ENCODE results near the gene FYTTD1.
"Not testable (repeated sequence)": the region's sequence is repeated elsewhere in the genome, so short reads cannot be mapped to it uniquely, and the experiment has no call there.

FYTTD1 gene, protein sequence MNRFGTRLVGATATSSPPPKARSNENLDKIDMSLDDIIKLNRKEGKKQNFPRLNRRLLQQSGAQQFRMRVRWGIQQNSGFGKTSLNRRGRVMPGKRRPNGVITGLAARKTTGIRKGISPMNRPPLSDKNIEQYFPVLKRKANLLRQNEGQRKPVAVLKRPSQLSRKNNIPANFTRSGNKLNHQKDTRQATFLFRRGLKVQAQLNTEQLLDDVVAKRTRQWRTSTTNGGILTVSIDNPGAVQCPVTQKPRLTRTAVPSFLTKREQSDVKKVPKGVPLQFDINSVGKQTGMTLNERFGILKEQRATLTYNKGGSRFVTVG

DNA sequence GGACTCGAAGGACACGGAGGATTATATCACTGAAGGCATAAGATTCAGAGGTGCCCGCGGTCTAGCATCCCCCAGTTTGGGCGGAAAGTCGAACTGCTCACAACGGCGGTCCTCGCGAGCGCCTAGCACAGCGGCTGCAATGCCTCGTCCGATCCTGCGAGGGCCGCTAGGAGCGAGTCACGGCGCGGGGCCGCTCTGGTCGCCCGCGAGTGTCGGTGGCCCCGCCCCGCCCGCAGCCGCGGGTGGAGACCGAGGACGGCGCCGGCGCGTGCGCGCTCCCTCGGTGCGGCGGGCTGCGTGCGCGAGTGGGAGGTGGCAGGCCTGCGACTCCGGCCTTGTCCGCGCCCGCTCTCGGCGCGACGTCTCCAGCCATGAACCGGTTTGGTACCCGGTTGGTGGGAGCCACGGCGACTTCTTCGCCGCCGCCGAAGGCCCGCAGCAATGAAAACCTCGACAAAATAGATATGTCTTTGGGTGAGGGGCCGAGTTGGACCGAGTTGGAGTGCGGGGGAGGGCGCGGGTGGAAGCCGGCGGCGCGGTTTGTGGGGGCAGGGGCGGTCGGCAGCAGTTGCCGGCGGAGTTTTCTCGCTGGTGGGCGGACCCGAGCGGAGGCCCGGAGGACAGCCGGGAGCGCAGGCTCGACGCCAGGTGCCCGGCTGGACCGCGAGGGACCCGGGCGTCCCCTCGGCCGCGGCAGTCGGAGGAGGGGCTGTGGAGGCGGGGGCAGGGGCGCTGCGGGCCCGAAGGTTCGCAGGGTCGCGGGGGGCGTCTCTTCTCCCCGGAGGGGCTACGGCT lies at the start of gene FYTTD1:
Gene FYTTD1, plus strand, starts transcription at position 283 of the 795 bp plus-strand sequence. Its CDS starts 89 bp downstream, at position 372.
- H3K4me1 ChIP-seq (ENCODE audit: control insufficient read depth in 5 of 5, insufficient read depth in 5 of 5, low read length in 5 of 5), result peaks cover 4 to 40% (median 32%) of the 10 kb centered on the region in 5 donors
- H3K27ac ChIP-seq (ENCODE audit: low read depth, low read length), result peak within 1 kb of the TSS; percentile 93
- H3K36me3 ChIP-seq (ENCODE audit: control insufficient read depth in 5 of 5, insufficient read depth in 5 of 5, low read length in 5 of 5), result no peaks in the 10 kb centered on the region
- H3K4me3 ChIP-seq (ENCODE audit: low read depth in 1 of 5, low read length in 5 of 5), result peak within 1 kb of the TSS; percentile 81 to 92 (median 86)
- H3K27me3 ChIP-seq (ENCODE audit: control insufficient read depth in 5 of 5, insufficient read depth in 4 of 5, low read length in 5 of 5), result no peaks in the 10 kb centered on the region
- H3K9ac ChIP-seq (ENCODE audit: low read length in 5 of 5), result peak within 1 kb of the TSS; percentile 82 to 95 (median 91)
- no peaks in the 10 kb centered on the region for H3K9me3 ChIP-seq (ENCODE audit: control insufficient read depth in 5 of 5, low read length in 5 of 5)

DNA sequence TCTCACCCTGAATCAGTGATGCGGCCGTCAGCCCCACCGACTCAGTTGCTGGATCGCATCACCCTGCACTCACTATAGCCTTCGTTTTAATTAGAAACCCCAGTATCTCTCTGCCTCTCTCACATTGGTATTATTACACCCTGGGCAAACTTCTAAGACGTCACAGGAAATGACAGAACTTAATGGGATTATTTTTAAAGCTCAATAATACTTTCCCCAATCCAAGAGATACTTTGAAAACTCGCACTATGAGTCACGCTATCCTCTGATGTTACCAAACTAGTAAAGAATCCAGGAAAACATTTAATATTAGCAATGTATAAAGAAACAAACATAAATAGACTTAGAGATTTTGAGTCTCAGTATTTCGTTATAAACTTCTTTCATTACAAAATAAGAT lies 49.6 kb upstream of the FYTTD1 start:
- H3K36me3 ChIP-seq (ENCODE audit: control insufficient read depth in 5 of 5, insufficient read depth in 5 of 5, low read length in 5 of 5), result peaks cover 3 to 84% (median 63%) of the 10 kb centered on the region in 5 donors
- H3K9ac ChIP-seq (ENCODE audit: low read length in 5 of 5), result no peak overlapping the region
- H3K4me3 ChIP-seq (ENCODE audit: low read depth in 1 of 5, low read length in 5 of 5), result no peak overlapping the region
- H3K27me3 ChIP-seq (ENCODE audit: control insufficient read depth in 5 of 5, insufficient read depth in 4 of 5, low read length in 5 of 5), result peaks cover 0 to 3% (median 0%) of the 10 kb centered on the region in 5 donors
- H3K27ac ChIP-seq (ENCODE audit: low read depth, low read length), result no peak overlapping the region
- H3K4me1 ChIP-seq (ENCODE audit: control insufficient read depth in 5 of 5, insufficient read depth in 5 of 5, low read length in 5 of 5), result peaks cover 0 to 4% (median 0%) of the 10 kb centered on the region in 5 donors
- H3K9me3 ChIP-seq (ENCODE audit: control insufficient read depth in 5 of 5, low read length in 5 of 5), result peaks cover 0 to 3% (median 0%) of the 10 kb centered on the region in 5 donors

DNA sequence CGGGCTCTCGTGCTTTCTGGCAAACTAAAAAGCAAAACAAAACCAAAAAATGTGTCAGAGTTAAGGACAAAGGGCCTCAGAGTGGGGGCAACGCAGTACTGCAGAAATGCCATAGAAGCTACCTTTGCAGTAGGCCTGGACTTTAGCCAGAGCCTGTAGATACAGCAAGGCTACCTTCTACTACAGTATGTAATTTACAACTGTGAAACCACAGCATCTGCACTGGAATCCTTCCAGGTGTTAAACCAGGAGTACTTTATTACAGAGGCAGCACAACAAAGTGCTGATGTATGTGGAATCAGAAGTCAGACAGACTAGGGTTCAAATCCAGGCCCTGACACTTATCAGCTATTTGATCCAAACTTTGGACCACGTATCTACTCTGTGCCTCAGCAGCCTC lies 47.8 kb upstream of the FYTTD1 start:
- Histone ChIP-seq H3K36me3 (ENCODE audit: control insufficient read depth in 5 of 5, insufficient read depth in 5 of 5, low read length in 5 of 5) (peaks cover 3 to 69% (median 51%) of the 10 kb centered on the region in 5 donors), H3K9me3 (ENCODE audit: control insufficient read depth in 5 of 5, low read length in 5 of 5) (peaks cover 0 to 3% (median 0%) of the 10 kb centered on the region in 5 donors), H3K9ac (ENCODE audit: low read length in 5 of 5) (peak overlapping the region in 1 of 5 donors; percentile 6), H3K27ac (ENCODE audit: low read depth, low read length) (no peak overlapping the region), H3K4me1 (ENCODE audit: control insufficient read depth in 5 of 5, insufficient read depth in 5 of 5, low read length in 5 of 5) (peaks cover 0 to 4% (median 0%) of the 10 kb centered on the region in 5 donors), H3K27me3 (ENCODE audit: control insufficient read depth in 5 of 5, insufficient read depth in 4 of 5, low read length in 5 of 5) (peaks cover 0 to 3% (median 0%) of the 10 kb centered on the region in 5 donors), H3K4me3 (ENCODE audit: low read depth in 1 of 5, low read length in 5 of 5) (no peak overlapping the region)

DNA sequence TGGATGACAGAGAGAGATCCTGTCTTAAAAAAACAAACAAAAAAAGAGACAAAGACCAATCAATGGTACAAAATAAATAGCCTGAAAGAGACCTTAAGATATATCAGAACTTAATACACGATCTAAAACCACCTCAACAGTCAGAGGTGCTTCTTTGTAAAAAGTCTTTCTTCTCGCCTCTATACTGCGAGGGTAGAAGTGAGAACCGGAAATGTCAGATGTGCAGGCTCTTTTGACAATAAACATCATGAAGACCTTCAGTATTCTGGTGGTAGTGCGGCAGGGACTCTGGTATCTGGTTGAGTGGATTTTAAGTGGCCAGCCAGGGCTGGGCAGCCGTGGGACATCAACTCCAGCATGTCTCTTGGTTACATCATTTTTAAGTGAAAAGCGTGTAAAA lies 43.0 kb upstream of the FYTTD1 start:
- H3K9ac ChIP-seq (ENCODE audit: low read length in 5 of 5), result no peak overlapping the region
- H3K36me3 ChIP-seq (ENCODE audit: control insufficient read depth in 5 of 5, insufficient read depth in 5 of 5, low read length in 5 of 5), result peaks cover 0 to 27% (median 20%) of the 10 kb centered on the region in 5 donors
- H3K4me3 ChIP-seq (ENCODE audit: low read depth in 1 of 5, low read length in 5 of 5), result no peak overlapping the region
- no peak overlapping the region for H3K27ac ChIP-seq (ENCODE audit: low read depth, low read length)
- H3K4me1 ChIP-seq (ENCODE audit: control insufficient read depth in 5 of 5, insufficient read depth in 5 of 5, low read length in 5 of 5), result no peaks in the 10 kb centered on the region
- H3K9me3 ChIP-seq (ENCODE audit: control insufficient read depth in 5 of 5, low read length in 5 of 5), result no peaks in the 10 kb centered on the region
- no peaks in the 10 kb centered on the region for H3K27me3 ChIP-seq (ENCODE audit: control insufficient read depth in 5 of 5, insufficient read depth in 4 of 5, low read length in 5 of 5)

DNA sequence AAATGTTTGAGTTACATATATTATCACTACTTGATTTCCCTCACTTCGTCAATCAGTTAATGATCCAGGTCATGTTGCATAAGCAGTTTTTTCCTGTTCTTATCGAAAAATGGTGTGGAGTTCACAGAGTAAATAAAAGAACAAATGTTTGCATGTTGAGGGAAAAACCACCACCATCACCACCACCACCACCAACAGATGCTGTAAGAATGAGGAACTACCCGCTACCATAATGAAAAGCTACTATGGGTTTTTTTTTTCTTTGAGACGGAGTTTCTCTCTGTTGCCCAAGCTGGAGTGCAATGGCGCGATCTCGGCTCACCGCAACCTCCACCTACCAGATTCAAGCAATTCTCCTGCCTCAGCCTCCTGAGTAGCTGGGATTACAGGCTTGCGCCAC lies 40.5 kb upstream of the FYTTD1 start:
- Histone ChIP-seq H3K9ac (ENCODE audit: low read length in 5 of 5) (no peak overlapping the region), H3K27ac (ENCODE audit: low read depth, low read length) (no peak overlapping the region), H3K27me3 (ENCODE audit: control insufficient read depth in 5 of 5, insufficient read depth in 4 of 5, low read length in 5 of 5) (no peaks in the 10 kb centered on the region), H3K4me3 (ENCODE audit: low read depth in 1 of 5, low read length in 5 of 5) (no peak overlapping the region), H3K36me3 (ENCODE audit: control insufficient read depth in 5 of 5, insufficient read depth in 5 of 5, low read length in 5 of 5) (peaks cover 0 to 10% (median 8%) of the 10 kb centered on the region in 5 donors), H3K9me3 (ENCODE audit: control insufficient read depth in 5 of 5, low read length in 5 of 5) (no peaks in the 10 kb centered on the region), H3K4me1 (ENCODE audit: control insufficient read depth in 5 of 5, insufficient read depth in 5 of 5, low read length in 5 of 5) (peaks cover 4 to 16% (median 10%) of the 10 kb centered on the region in 5 donors)

DNA sequence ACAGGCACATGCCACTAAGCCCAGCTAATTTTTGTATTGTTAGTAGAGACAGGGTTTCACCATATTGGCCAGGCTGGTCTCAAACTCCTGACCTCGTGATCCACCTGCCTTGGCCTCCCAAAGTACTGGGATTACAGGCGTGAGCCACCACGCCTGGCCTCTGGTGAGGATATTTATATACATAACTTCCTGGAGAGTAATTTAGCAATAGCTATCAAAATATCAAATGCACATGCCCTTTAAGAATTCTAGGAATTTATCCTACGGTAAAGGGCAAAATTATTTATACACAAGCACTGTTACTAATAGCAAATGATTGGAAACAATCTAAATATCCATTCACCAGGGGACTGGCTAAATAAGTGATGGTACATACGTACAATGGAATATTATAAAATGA lies 38.7 kb upstream of the FYTTD1 start:
- peak overlapping the region; percentile 81 for H3K27ac ChIP-seq (ENCODE audit: low read depth, low read length)
- H3K4me1 ChIP-seq (ENCODE audit: control insufficient read depth in 5 of 5, insufficient read depth in 5 of 5, low read length in 5 of 5), result peaks cover 4 to 16% (median 10%) of the 10 kb centered on the region in 5 donors
- not testable (repeated sequence) for H3K36me3 ChIP-seq (ENCODE audit: control insufficient read depth in 5 of 5, insufficient read depth in 5 of 5, low read length in 5 of 5); H3K4me3 ChIP-seq (ENCODE audit: low read depth in 1 of 5, low read length in 5 of 5); H3K27me3 ChIP-seq (ENCODE audit: control insufficient read depth in 5 of 5, insufficient read depth in 4 of 5, low read length in 5 of 5); H3K9me3 ChIP-seq (ENCODE audit: control insufficient read depth in 5 of 5, low read length in 5 of 5); H3K9ac ChIP-seq (ENCODE audit: low read length in 5 of 5)

DNA sequence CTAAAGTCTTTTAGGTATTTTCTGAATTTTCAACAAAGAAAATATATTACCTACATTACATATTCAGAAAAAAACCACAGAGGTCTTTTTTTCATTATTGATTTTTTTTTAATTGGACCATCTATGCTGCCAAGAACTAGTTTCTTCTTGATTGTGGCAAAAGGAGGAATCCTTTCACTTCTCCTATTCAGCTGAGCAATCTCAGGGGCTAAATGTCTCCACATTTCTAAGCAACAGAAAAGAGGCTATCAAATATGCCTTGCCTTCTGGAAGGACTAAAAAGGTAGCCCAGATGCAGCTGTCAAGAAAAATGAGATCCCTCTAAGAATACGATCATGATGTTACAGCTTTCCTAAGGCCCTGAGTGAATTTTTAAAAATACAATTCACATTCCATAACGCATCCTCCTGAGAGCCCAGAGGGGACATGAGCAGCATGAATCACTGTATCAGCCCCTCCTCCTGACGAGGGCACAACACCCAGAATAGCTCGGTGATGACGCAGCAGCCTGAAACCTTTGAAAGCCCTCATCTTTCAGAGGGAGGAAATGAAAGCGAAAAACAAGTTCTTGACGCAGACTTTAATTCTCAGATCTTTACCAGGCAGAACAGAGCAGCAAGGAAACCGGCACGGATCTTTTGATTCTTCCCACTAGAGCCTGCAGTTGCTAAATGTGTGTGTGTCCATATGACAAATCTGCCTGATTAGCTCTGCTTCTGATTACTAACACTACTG lies 37.5 kb upstream of the FYTTD1 start:
- Histone ChIP-seq H3K36me3 (ENCODE audit: control insufficient read depth in 5 of 5, insufficient read depth in 5 of 5, low read length in 5 of 5) (peaks cover 0 to 10% (median 0%) of the 10 kb centered on the region in 5 donors), H3K4me1 (ENCODE audit: control insufficient read depth in 5 of 5, insufficient read depth in 5 of 5, low read length in 5 of 5) (peaks cover 4 to 16% (median 10%) of the 10 kb centered on the region in 5 donors), H3K9ac (ENCODE audit: low read length in 5 of 5) (peak overlapping the region; percentile 21 to 76 (median 57)), H3K9me3 (ENCODE audit: control insufficient read depth in 5 of 5, low read length in 5 of 5) (no peaks in the 10 kb centered on the region), H3K27me3 (ENCODE audit: control insufficient read depth in 5 of 5, insufficient read depth in 4 of 5, low read length in 5 of 5) (no peaks in the 10 kb centered on the region), H3K4me3 (ENCODE audit: low read depth in 1 of 5, low read length in 5 of 5) (peak overlapping the region; percentile 19 to 63 (median 53)), H3K27ac (ENCODE audit: low read depth, low read length) (peak overlapping the region; percentile 81)

DNA sequence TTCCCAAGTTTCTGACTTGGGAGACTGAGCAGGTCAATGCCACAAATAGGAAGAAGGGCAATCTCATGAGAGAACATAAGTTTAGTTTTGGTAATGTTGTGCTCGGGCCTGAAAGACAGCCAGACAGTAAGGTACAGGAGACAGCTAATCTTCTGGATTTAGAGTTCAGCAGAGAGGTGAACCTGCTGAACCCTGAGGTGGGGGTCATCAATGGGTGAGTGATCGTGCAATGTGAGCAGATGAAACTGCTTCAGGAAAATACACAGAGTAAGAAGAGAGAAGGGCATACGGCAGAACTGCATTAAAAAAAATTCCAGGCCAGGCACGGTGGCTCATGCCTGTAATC lies 36.2 kb upstream of the FYTTD1 start:
- H3K9me3 ChIP-seq (ENCODE audit: control insufficient read depth in 5 of 5, low read length in 5 of 5), result no peaks in the 10 kb centered on the region
- H3K27ac ChIP-seq (ENCODE audit: low read depth, low read length), result peak overlapping the region; percentile 81
- no peak overlapping the region for H3K4me3 ChIP-seq (ENCODE audit: low read depth in 1 of 5, low read length in 5 of 5)
- H3K9ac ChIP-seq (ENCODE audit: low read length in 5 of 5), result no peak overlapping the region
- H3K27me3 ChIP-seq (ENCODE audit: control insufficient read depth in 5 of 5, insufficient read depth in 4 of 5, low read length in 5 of 5), result no peaks in the 10 kb centered on the region
- peaks cover 0 to 14% (median 3%) of the 10 kb centered on the region in 5 donors for H3K36me3 ChIP-seq (ENCODE audit: control insufficient read depth in 5 of 5, insufficient read depth in 5 of 5, low read length in 5 of 5)
- peaks cover 4 to 16% (median 10%) of the 10 kb centered on the region in 5 donors for H3K4me1 ChIP-seq (ENCODE audit: control insufficient read depth in 5 of 5, insufficient read depth in 5 of 5, low read length in 5 of 5)

DNA sequence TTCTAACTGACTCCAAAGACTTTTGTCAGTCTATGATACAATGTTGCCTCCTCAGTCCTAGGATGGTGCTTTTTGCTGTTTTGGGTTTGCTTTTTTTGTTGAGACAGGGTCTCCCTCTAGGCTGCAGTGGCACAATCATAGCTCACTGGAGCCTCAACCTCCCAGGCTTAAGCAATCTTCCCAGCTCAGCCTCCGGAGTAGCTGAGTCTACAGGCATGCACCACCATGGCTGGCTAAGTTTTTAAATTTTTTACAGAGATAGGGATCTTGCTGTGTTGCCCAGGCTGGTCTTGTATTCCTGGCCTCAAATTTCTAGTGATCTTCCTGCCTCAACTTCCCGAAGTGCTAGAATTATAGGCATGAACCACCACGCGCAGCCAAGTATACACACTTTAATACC lies 35.4 kb upstream of the FYTTD1 start:
- H3K36me3 ChIP-seq (ENCODE audit: control insufficient read depth in 5 of 5, insufficient read depth in 5 of 5, low read length in 5 of 5), result peaks cover 0 to 14% (median 3%) of the 10 kb centered on the region in 5 donors
- H3K27ac ChIP-seq (ENCODE audit: low read depth, low read length), result no peak overlapping the region
- H3K9me3 ChIP-seq (ENCODE audit: control insufficient read depth in 5 of 5, low read length in 5 of 5), result no peaks in the 10 kb centered on the region
- H3K27me3 ChIP-seq (ENCODE audit: control insufficient read depth in 5 of 5, insufficient read depth in 4 of 5, low read length in 5 of 5), result no peaks in the 10 kb centered on the region
- no peak overlapping the region for H3K4me3 ChIP-seq (ENCODE audit: low read depth in 1 of 5, low read length in 5 of 5)
- H3K4me1 ChIP-seq (ENCODE audit: control insufficient read depth in 5 of 5, insufficient read depth in 5 of 5, low read length in 5 of 5), result peaks cover 4 to 16% (median 10%) of the 10 kb centered on the region in 5 donors
- no peak overlapping the region for H3K9ac ChIP-seq (ENCODE audit: low read length in 5 of 5)
